Right lobe of liver (tissue), 4 donors: Measurements from ENCODE around the gene TPRX1.

Source experiments
- CTCF ChIP-seq, 4 donors: fragments of 200-600 bp in 3 of 4; fragments of 450-650 bp in 1 of 4; IDR thresholded peaks; one replicate each; pipeline versions ENCODE4 v1.5.1 to v1.8.0; 2016 to 2022; ENCODE audit warnings: antibody characterized with exemption in 4 of 4, mild to moderate bottlenecking in 2 of 4
- POLR2A ChIP-seq: fragments of 450-650 bp; IDR thresholded peaks from one replicate; pipeline ENCODE4 v1.6.1; 2017; ENCODE audit warnings: antibody characterized with exemption, mild to moderate bottlenecking
- donor health status: DM: no; HTN: no; CAD: no.
- donor health status: DM: no; HTN: no; CAD: no.
- donor health status: DM: no; HTN: yes; CAD: no.

- TF ChIP-seq CTCF (IDR thresholded peaks at IDR 0.05) (no peak), POLR2A (no peak)
Measured at GRCh38 chr19:47757617-47758442, 46.5 kb downstream of the TPRX1 start.
